ENCODE results near the gene SIAH2.

- no peak for TF ChIP-seq ETV6 (IDR thresholded peaks at IDR 0.05; ENCODE audit: borderline replicate concordance in 1 of 2, low read depth in 2 of 2, low read length in 1 of 2)
- no peak for TF ChIP-seq ETV6 (CRISPR knock-in tag; IDR thresholded peaks at IDR 0.05; ENCODE audit: borderline replicate concordance)
- no peak for TF ChIP-seq ADNP (tag; IDR thresholded peaks at IDR 0.05)
- TF ChIP-seq SPI1 (IDR thresholded peaks at IDR 0.05; ENCODE audit: borderline replicate concordance, low read depth, low read length): no peak
- TF ChIP-seq ZBTB8A (IDR thresholded peaks at IDR 0.05; ENCODE audit: partially characterized antibody): no peak
- TF ChIP-seq HDAC1 (IDR thresholded peaks at IDR 0.05): peak in 1 of 2 experiments; percentile 64; a peak in 2 of 4 replicates
- TF ChIP-seq, protein P1, sequence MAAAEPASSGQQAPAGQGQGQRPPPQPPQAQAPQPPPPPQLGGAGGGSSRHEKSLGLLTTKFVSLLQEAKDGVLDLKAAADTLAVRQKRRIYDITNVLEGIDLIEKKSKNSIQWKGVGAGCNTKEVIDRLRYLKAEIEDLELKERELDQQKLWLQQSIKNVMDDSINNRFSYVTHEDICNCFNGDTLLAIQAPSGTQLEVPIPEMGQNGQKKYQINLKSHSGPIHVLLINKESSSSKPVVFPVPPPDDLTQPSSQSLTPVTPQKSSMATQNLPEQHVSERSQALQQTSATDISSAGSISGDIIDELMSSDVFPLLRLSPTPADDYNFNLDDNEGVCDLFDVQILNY (CRISPR knock-in tag; IDR thresholded peaks at IDR 0.05): no peak
- TF ChIP-seq YY1 (IDR thresholded peaks at IDR 0.05; ENCODE audit: borderline replicate concordance in 1 of 3, control insufficient read depth in 1 of 3, extremely low read depth in 1 of 3, insufficient read depth in 3 of 3, insufficient read length in 1 of 3, insufficient replicate concordance in 2 of 3, low read depth in 1 of 3, low read length in 2 of 3): no peak
These were observed 923 bp downstream of the SIAH2 start for GRCh38 chr3:150761831-150762661.
